ENCODE results near the gene NDUFA9.

NDUFA9 gene

DNA sequence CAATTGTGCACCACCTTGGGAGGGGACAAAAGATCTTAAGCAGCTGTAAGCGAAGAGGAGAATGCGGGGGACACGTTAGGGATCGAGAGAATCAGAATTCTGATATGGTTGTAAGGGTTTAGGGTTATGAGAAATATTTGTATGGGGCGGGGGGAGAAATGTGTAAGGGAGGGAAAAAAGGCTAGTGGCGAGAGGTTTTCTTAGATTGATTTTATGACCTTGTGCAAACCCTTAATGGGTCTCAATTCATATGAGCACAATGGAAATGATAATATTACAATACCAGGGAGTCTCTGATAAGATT lies 396 bp downstream of the NDUFA9 start:
- Histone ChIP-seq H3K36me3 (ENCODE audit: insufficient read depth, low read length) (peaks cover 3% of the 10 kb centered on the region; the same call in 1 of the 2 replicates), H2AFZ (ENCODE audit: low read length) (peak overlapping the region; percentile 94), H3K4me3 (ENCODE audit: low read length, poor library complexity, severe bottlenecking) (peak overlapping the region; percentile 93), H3K9me2 (replicated peaks; ENCODE audit: low read depth, low read length) (no peaks in the 10 kb centered on the region), H4K20me1 (ENCODE audit: insufficient read depth, low read length, poor library complexity, severe bottlenecking) (peaks cover 25% of the 10 kb centered on the region), H3K4me1 (ENCODE audit: insufficient read depth, low read length, poor library complexity, severe bottlenecking) (peaks cover 45% of the 10 kb centered on the region), H3K79me2 (ENCODE audit: insufficient read depth, low read length) (peaks cover 51% of the 10 kb centered on the region), H3K27me3 (ENCODE audit: insufficient read depth, low read length, poor library complexity, severe bottlenecking) (no peaks in the 10 kb centered on the region), H3K4me2 (ENCODE audit: low read depth, low read length, poor library complexity, severe bottlenecking) (peak overlapping the region; percentile 92), H3F3A (ENCODE audit: low read depth) (no peaks in the 10 kb centered on the region), H3K9me3 (ENCODE audit: insufficient read depth, low read depth, low read length) (no peaks in the 10 kb centered on the region), H3K9ac (ENCODE audit: low read depth, low read length, poor library complexity, severe bottlenecking) (peak overlapping the region; percentile 81)
- TF ChIP-seq EZH2phosphoT487 (IDR thresholded peaks at IDR 0.05; ENCODE audit: borderline replicate concordance) = no peak
- TF ChIP-seq CTCF (conservative IDR thresholded peaks at IDR 0.05; ENCODE audit: low read length) = no peak

GRCh38 chr12:4653257-4653656 lies 4.3 kb downstream of the NDUFA9 start:
- Histone ChIP-seq H3K4me2 (ENCODE audit: low read depth, low read length, poor library complexity, severe bottlenecking) (peak overlapping the region; percentile 51), H3F3A (ENCODE audit: low read depth) (no peaks in the 10 kb centered on the region), H4K20me1 (ENCODE audit: insufficient read depth, low read length, poor library complexity, severe bottlenecking) (peaks cover 25% of the 10 kb centered on the region), H3K79me2 (ENCODE audit: insufficient read depth, low read length) (peaks cover 56% of the 10 kb centered on the region), H3K36me3 (ENCODE audit: insufficient read depth, low read length) (peaks cover 40% of the 10 kb centered on the region), H3K9me3 (ENCODE audit: insufficient read depth, low read depth, low read length) (no peaks in the 10 kb centered on the region), H3K9ac (ENCODE audit: low read depth, low read length, poor library complexity, severe bottlenecking) (no peak overlapping the region), H3K9me2 (replicated peaks; ENCODE audit: low read depth, low read length) (no peaks in the 10 kb centered on the region), H3K4me3 (ENCODE audit: low read length, poor library complexity, severe bottlenecking) (no peak overlapping the region), H3K4me1 (ENCODE audit: insufficient read depth, low read length, poor library complexity, severe bottlenecking) (peaks cover 38% of the 10 kb centered on the region), H2AFZ (ENCODE audit: low read length) (no peak overlapping the region), H3K27me3 (ENCODE audit: insufficient read depth, low read length, poor library complexity, severe bottlenecking) (no peaks in the 10 kb centered on the region)
- TF ChIP-seq CTCF (conservative IDR thresholded peaks at IDR 0.05; ENCODE audit: low read length) (no peak), EZH2phosphoT487 (IDR thresholded peaks at IDR 0.05; ENCODE audit: borderline replicate concordance) (no peak)

- H3K9me2 ChIP-seq (replicated peaks; ENCODE audit: low read depth, low read length) = no peaks in the 10 kb centered on the region
- no peak overlapping the region for H2AFZ ChIP-seq (ENCODE audit: low read length)
- peaks cover 25% of the 10 kb centered on the region for H4K20me1 ChIP-seq (ENCODE audit: insufficient read depth, low read length, poor library complexity, severe bottlenecking)
- no peaks in the 10 kb centered on the region for H3K9me3 ChIP-seq (ENCODE audit: insufficient read depth, low read depth, low read length)
- no peak overlapping the region for H3K9ac ChIP-seq (ENCODE audit: low read depth, low read length, poor library complexity, severe bottlenecking)
- no peaks in the 10 kb centered on the region for H3K27me3 ChIP-seq (ENCODE audit: insufficient read depth, low read length, poor library complexity, severe bottlenecking)
- H3K4me2 ChIP-seq (ENCODE audit: low read depth, low read length, poor library complexity, severe bottlenecking) = peak overlapping the region; percentile 51
- peaks cover 56% of the 10 kb centered on the region for H3K79me2 ChIP-seq (ENCODE audit: insufficient read depth, low read length)
- H3K36me3 ChIP-seq (ENCODE audit: insufficient read depth, low read length) = peaks cover 44% of the 10 kb centered on the region
- no peaks in the 10 kb centered on the region for H3F3A ChIP-seq (ENCODE audit: low read depth)
- H3K4me3 ChIP-seq (ENCODE audit: low read length, poor library complexity, severe bottlenecking) = no peak overlapping the region
- H3K4me1 ChIP-seq (ENCODE audit: insufficient read depth, low read length, poor library complexity, severe bottlenecking) = peaks cover 35% of the 10 kb centered on the region
- TF ChIP-seq CTCF (conservative IDR thresholded peaks at IDR 0.05; ENCODE audit: low read length) (no peak), EZH2phosphoT487 (IDR thresholded peaks at IDR 0.05; ENCODE audit: borderline replicate concordance) (no peak)
Measured at GRCh38 chr12:4653691-4654090, 4.8 kb downstream of the NDUFA9 start.

Data from Loucy (cell line).